ENCODE data around the gene ABCF1.
A peak's percentile ranks its signal among the peaks of the same experiment; 100 is the strongest.

Gene ABCF1

GRCh38 chr6:30560930-30561329, 10.3 kb upstream of the ABCF1 start:
- DNase-seq: no peak

DNA sequence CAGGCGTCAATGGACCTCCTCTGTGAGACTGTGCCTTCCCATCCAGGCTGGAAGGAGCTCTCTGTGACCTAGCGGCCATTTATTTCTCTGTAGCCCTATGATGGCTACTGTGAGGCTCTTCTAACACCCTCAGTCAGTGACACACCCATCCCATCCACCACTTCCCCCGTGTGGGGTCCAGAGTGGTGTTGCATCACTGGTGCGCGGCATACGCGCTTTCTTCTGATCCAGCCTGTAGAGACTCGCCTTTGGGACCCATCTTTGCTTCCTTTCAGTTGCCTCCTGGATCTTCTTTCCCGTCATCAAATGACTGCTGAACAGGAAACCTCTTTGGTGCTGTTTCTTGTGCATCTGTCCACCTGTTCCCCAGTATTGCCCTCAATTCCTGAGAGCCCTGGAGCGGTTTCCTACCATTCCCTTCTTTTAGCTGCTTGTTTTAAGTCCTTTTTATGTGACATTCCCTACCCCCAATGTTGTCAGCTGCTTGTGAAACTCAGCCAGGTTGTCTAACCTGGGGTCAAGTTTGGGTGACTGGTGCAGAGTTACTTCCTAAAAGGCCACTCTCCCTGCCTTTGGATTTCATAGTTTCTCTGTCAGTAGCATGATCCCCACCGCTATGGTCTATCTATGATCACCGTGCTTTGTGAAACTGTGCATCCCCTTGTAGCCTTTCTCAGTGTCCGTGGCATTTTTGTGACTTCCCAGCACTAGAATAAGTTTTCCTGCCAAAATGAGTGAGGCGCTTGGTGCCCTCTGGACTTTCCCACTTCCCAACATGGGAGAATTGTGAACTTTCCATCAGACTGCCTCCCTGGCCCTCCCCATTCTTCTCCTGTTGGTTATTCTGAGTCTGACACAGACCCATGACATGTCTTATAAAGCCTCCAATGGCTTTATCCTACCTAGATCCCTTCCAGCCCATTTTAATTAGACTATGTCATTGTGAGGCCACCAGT, 8.5 kb upstream of the ABCF1 start:
- DNase-seq: no peak

DNA sequence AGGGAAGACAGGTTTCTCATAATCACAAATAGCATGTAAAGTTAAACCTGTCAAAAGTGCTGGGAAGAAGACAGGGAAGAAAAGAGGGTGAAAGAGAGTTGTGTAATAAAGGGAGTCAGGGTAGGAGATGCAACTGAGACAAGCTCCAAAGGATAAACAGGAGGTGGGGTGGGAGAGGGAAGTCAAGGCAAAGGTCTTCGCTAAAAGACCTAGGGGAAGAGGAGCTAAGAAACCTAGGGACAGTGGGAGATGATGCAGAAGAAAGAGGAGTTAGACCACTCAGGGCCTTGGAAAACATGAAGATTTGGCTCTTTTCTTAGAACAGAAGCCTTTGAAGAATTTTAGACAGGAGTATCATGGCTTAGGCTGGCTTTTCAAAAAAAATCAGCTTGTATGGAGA, 7.1 kb upstream of the ABCF1 start:
- no peak for DNase-seq

DNA sequence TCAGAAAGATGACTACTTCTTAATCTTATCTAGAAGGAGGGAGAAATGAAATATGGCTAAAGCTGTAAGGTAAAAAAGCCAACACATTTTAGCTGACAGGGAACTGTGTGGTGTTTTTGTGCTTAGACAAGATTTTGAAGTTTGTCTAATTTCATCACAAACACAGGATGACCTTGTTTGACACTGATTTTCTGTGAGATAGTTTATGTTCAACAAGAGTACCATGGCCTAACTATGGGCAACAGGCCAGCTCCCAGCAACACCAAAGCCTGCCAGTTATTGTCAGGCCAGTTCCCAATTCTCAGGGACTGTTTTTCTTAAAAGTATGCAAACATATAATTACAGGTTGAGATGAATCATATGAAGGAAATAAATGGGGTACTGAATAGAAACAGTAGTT, 5.5 kb upstream of the ABCF1 start:
- no peak for DNase-seq

DNA sequence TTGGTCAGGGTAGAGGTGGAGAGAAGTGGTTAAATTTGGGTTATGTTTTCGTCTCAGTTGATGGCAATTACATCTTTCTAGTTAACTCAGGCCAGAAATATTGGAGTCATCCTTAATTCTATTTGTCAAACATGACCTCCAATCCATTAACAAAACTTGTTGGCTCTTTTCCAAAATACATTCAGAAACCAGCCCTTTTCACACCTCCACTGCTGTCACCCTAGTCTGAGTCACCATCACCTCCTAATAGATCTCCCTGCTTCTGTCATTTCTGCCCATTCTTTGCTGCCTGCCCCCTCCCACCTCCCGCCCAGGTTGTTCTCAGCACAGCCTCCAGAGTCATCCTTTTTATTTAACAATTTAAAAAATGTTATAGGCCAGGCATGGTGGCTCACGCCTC, 3.0 kb upstream of the ABCF1 start:
- peak; percentile 18 to 57 for DNase-seq

DNA sequence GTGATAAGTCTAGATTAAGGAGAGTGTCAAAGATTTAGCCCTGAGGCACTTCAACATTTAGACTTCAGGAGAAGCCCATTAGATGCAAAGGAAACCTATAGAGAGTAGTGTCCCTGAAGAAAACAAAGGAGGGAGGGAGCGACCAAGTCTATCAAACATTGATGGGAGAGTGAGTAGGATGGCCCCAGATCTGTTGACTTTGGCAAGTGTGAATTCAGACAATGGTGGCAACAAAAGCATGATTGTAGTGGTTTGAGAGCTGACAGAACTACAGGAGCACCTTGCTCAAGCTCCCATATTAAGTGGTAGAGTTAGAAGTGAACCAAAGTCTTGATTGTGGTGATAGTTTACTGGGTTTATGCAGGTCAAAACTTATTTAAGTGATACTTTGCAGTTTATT, 979 bp upstream of the ABCF1 start:
- no peak for DNase-seq

- DNase-seq: no peak
Measured at GRCh38 chr6:30570740-30571074, 535 bp upstream of the ABCF1 start.

GRCh38 chr6:30571762-30572082, 480 bp downstream of the ABCF1 start:
- no peak for DNase-seq

GRCh38 chr6:30572148-30572547, 906 bp downstream of the ABCF1 start:
- DNase-seq: no peak

- DNase-seq: no peak
Measured at GRCh38 chr6:30573113-30573512, 1.9 kb downstream of the ABCF1 start.

- DNase-seq: no peak
Measured at GRCh38 chr6:30578051-30578450, 6.8 kb downstream of the ABCF1 start.

DNA sequence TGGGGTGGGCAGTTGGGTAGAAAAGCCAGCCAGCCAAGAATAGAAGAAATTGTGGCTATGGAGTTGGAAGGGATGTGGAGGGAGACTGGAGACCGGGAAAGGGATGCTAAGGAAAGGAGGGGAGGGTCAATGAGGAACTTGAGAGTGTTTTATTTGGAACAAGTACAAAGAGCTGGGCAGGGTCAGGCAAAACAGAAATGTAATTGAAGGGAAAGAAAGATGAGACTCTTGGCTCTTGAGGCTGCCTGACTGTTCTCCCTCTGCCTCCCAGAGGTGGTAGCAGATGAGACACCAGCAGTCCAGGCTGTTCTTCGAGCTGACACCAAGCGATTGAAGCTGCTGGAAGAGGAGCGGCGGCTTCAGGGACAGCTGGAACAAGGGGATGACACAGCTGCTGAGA, 12.7 kb downstream of the ABCF1 start:
- no peak for DNase-seq

- no peak for DNase-seq
Measured at GRCh38 chr6:30589754-30590358, 18.6 kb downstream of the ABCF1 start.

GRCh38 chr6:30590509-30590908, 19.3 kb downstream of the ABCF1 start:
- no peak for DNase-seq

- DNase-seq: no peak
Measured at GRCh38 chr6:30591008-30591407, 19.8 kb downstream of the ABCF1 start.

DNA sequence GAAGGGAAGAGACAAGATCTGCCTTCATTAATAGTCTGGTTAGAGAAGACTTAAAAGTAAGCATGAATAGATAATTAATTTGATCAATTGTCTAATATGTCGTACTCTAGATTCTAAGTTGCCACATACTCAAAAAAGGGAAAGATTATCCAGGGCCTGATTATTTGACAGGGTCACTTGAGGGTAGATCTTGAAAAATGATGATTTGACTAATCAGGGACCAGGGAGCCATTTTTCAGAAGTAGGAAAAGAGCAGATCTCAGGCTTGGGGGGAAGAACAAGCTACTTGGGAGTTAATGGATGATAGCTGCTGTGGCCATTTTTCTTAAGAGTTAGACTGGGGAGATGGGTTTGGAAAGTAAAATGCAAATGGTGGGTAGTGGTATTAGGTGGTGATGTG, 21.0 kb downstream of the ABCF1 start:
- no peak for DNase-seq

DNA sequence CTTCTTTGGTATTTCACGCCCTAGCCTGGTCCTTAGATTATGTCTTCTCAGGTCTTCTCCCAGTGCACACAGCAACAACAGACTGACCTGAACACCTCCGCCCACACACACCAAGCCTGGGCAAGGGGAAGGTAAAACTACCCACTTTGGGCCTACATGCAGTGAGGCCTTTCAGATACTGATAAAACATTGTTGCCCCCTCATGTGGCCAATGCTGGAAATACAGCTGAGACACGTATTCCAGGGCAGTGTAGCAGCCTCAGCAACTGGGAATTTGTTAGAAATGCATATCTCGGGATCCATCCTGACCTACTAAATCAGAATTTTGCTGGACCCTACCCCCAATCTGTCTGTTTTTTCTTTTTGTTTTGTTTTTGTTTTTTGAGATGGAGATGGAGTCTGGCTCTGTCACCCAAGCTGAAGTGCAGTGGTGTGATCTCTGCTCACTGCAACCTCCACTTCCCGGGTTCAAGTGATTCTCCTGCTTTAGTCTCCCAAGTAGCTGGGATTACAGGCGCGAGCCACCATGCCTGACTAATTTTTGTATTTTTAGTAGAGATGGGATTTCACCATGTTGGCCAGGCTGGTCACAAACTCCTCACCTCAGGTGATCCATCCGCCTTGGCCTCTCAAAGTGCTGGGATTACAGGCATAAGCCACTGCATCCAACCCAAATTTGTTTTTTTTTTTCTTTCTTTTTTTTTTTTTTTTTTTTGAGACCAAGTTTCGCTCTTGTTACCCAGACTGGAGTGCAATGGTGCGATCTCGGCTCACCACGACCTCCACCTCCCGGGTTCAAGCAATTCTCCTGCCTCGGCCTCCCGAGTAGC, 26.3 kb downstream of the ABCF1 start:
- DNase-seq: peak; percentile 80 to 85

DNA sequence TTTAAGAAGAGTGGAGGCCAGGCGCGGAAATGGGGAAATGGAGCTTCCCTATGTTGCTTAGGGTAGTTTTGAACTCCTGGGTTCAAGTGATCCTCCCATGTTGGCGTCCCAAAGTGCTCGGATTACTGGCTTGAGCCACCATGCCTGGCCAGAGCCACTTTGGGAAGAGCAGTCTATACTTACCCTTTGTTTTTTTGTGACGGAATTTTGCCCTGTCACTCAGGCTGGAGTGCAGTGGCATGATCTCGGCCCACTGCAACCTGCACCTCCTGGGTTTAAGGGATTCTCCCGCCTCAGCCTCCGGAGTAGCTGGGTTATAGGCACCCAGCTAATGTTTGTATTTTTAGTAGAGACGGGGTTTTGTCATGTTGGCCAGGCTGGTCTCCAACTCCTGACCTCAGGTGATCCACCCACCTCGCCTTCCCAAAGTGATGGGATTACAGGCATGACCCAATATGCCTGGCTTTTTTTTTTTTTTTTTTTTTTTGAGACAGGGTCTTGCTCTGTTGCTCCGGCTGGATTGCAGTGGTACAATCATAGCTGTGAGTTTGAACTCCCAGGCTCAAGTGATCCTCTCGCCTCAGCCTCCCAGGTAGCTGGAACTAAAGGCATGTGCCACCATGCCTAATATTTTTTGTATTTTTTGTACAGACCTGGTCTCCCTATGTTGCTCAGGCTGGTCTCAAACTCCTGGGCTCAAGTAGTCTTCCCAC, 27.8 kb downstream of the ABCF1 start:
- no peak for DNase-seq

DNA sequence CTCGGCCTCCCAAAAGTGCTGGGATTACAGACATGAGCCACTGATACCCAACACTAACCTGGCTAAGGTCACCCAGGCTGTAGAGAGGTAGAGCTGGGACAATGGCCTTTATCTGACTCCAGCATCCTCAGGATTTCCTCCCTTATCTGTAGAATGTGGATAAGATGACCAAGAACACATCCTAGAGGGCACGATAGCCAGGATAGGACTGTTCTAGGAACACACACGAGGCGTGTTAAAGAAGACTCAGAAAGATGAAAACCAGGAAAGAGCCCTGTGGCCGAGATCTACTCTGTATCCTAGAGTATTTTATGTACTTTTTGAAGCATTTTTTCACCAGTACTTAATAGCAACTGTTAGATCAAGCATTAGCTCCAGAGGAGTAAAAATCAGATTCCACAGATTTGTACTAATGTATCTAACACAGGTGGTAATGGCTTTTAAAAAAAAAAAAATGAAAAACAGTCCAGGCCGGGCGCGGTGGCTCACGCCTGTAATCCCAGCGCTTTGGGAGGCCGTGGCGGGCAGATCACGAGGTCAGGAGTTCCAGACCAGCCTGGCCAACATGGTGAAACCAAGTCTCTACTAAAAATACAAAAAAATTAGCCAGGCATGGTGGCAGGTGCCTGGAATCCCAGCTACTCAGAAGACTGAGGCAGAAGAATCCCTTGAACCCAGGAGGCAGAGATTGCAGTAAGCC, 28.5 kb downstream of the ABCF1 start:
- no peak for DNase-seq

- DNase-seq: no peak
Measured at GRCh38 chr6:30600451-30600961, 29.3 kb downstream of the ABCF1 start.

DNA sequence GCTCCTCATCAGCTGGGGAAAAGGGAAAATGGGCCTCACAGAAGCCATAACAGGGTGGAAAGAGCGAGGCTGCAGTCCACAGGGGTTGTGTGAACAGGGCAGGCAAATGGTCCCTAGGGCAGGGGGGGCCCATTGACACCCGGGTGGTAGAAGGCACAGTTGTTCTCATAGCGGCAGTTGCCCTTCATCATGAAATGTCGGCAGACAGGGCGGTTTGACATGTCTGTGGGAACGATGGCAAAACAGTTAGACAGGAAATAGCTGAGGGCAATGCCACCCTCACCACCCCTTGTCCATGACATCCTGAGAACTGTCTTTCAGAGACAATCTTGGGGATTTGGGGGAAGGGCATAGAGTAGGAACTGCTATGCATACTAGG, 30.2 kb downstream of the ABCF1 start:
- DNase-seq: peak in 1 of 2 donors; percentile 20
